Hepatocyte (in vitro differentiated cells): ENCODE data around the gene NAIF1.

Experiments used
- CTCF ChIP-seq: fragments of 200-600 bp; sonication (generic); IDR thresholded peaks from 2 replicates; pipeline ENCODE4 v1.5.1; 2016; ENCODE audit warnings: antibody characterized with exemption, mild to moderate bottlenecking; ENCODE audit not compliant: poor library complexity
- EZH2 ChIP-seq: fragments of 200-600 bp; sonication (generic); IDR thresholded peaks from 2 replicates; pipeline ENCODE4 v1.6.1; 2016; ENCODE audit warnings: antibody characterized with exemption, mild to moderate bottlenecking, borderline replicate concordance

GRCh38 chr9:128098297-128099230 lies 31.4 kb upstream of the NAIF1 start:
- TF ChIP-seq CTCF, result no peak
- TF ChIP-seq EZH2, result no peak
